Renal cortex interstitium (tissue), 11 donors: ENCODE data around the gene SORL1. TPM values are rescaled to one million over a fixed set of nuclear protein-coding genes. Genes with fewer than 3 reads are reported as not detected.
"Not testable (repeated sequence)": the region's sequence is repeated elsewhere in the genome, so short reads cannot be mapped to it uniquely, and the experiment has no call there.

ENCODE experiments used
- DNase-seq, 11 donors: peaks; one replicate each; pipeline ENCODE4 v3.0.0-alpha.2; 2013; ENCODE audit warnings: low read depth in 9 of 11, low spot score in 4 of 11; ENCODE audit errors: extremely low read depth in 1 of 11
- polyA plus RNA-seq, 3 donors: library from polyadenylated mRNA; unstranded; fragments of 120-200 nt; gene quantifications; one replicate each; pipeline ENCODE4 v1.2.1, GENCODE V29; 2013; ENCODE audit not compliant: insufficient read length in 3 of 3

The SORL1 gene
- polyA plus RNA-seq, 3 donors, result 32.2 to 40.0 (median 34.1) TPM

DNA sequence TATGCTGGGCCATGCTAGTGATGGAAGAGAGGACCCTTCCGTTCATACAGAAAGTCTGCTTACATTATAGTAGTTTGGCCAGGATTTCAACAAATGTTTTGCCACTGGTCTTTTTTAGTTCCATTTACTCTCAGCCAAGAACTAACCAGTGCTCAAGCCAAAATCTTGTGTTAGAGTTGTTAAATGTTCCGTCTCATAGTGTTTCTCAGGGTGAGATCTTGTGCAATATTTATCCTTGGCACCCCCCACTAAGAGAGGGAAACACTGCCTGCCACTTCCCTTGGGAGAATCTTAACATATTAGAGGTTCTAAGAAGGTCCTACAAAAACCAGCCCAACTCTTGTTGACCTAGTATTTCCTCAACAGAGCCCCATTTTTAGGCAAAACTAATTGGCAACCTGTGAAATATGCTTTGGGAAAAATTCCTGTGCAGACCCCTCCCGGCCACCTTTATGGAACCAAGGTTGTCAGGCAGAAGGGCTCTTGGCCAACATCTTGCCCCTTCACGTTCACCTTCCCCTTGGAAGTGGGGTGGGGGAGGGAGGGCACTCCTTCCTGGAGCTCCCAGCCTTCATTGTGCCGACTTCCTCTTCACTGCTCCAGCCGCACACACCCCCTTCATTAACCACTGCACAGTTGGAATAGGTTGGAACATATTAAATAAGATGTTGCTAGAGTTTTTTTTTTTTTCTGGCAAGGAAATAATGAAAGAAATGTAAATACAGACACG is 173.8 kb downstream of the SORL1 start:
- DNase-seq, result no peak

DNA sequence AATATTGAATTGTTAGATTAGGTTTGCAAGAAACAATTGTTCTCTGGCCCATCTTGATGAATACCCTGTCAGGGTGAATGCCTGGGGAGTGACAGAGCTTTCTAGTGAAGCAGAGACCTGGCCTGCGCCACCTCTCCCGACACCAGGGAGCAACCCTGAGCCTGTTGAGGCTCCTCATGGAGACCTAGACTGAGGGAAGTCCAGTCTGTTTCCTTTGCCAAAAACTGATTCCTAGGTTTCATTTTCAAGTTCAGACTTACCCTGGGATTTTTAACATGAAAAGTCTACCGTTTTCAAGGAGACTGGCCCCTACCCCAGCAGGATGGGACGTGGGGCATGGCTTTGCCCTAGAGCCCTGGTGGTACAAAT is 174.4 kb downstream of the SORL1 start:
- DNase-seq, result no peak

DNA sequence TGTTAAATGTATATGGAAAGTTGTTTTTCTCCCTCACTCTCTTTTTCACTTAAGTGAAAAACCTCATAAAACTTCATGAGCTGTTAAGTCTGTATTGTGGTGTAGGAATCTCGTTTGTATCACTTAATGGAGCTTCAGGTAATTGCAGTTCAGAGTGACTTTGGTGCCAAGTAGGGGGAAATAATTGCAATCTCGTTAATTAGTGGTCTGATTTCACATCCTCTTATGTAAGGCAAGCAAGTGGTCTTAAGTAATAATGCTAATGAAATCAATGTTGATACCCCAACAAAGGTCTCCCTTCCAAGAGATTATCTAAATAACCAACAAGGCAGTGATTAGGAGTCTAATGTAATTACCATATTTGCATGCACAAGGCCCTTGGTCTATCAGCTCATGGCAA is 174.9 kb downstream of the SORL1 start:
- DNase-seq, result no peak

DNA sequence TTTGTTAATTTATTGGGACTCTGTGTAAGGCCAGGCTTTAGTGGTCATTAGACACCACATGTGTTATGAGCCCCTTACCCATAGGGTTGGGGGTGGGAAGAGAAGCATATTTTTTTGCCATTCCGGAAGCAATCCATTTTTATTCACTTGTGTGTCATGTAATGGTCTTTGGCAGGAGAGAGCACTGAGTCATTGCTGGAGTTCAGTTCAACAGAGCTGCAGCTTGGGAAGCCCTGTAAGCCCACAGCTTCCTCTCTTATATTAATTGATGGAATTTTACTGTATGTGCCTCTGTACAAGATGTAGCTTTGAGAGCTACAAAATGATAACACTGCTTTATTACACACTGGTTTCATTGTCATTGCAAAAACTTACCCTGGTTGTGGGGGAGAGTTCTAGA is 177.9 kb downstream of the SORL1 start:
- no peak for DNase-seq

DNA sequence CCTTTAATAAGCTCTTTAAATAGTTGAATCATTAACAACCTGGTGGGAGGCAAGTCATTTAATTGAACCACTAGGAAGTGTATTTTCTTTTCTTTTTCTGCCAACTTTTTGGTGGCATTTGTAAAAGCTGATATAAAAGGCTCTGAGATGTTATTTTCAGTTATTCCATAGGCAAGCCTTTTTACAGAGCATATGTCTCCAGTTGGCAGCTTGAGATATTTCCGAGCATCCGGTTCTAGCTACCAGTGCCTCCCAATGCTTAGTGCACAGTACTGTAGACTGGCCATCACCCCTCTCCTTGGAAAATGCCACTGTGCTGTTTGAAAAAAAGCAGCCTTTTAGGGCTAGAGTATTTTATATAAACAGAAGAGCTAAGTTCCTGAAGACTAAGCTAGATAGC is 179.3 kb downstream of the SORL1 start:
- no peak for DNase-seq

DNA sequence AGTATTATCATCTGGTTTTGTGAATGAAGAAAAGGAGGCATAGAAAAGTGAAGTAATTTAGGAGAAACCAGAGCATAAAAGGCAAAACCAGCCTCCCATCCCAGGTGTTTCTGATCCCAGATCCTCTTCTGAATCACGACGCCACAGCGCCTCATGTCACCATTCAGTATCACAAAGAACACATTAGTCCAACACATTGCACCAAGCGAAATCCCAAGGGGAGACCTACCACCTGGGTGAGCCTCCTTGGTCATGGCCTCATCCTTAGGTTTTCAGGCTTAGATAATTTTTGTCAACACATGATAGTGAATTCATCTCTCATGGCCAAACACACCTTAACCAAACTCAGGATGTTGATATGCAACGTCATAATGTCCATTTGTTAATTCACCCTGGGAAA is 182.2 kb downstream of the SORL1 start:
- no peak for DNase-seq

DNA sequence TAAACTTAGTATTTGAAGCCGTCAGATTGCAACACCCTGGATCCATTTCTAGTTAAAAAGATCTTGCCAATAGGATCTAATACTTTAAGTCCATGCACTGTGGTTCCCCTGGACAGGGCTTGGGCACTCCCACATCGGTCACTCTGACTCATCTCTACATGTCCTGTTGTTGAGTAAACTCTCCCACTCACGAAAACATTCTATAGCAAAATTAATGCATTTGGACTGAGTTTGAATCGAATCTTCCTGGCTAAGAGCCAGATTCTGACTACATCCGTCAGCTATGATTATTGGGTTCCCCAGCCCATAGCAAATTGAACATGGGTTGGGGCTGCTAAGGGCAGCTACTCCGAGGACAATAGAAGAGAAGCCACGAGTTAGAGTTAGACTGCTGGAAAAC is 182.8 kb downstream of the SORL1 start:
- DNase-seq, result no peak

DNA sequence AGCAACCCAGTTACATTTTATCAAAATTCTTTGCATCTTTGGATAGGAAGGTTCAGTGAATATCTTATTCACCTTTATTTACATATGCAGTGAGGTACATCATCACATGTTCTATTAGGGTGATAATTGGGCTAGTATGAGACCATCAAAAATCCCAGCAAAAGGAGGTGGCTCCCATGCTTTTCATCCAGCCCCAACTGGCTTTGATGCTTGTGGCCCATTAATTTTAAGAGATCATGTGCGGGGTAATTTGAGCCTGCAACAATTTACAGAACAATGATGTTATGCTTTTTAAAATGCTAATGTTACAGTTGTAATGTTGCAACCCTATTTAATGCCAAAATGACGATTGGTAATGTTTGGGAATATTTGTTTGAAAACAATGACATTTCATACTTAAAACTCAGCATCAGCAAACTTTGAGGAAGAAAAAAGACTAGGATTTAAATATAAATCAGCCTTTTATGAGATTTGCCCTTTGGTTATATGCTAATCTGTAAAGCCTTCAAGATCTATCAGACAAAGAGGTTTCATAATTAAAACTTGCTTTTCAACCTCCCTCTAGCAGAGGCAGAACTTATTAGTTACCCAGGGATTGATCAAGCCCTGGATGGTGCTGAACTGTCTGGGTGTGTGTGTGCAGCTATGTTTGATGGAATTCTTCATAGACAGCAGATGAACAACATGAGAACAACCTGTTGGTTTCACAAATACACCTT is 184.1 kb downstream of the SORL1 start:
- DNase-seq, result no peak

DNA sequence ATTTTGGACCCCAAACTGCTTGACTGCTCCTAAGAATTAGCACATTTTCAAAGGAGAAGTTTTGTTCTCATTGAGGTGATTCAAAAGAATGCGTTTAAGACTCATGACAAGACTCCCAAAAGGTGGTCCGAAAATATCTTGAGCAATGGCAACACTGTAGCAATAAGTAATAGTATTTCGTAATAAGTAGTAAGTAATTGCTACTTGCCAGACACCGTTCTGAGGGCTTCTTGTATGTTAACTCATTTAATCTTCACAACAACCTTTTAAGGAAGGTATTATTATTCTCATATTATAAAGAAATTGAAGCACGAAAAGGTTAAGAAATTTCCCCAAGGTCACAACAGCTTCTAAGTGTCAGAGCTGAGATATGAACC is 184.7 kb downstream of the SORL1 start:
- no peak for DNase-seq

DNA sequence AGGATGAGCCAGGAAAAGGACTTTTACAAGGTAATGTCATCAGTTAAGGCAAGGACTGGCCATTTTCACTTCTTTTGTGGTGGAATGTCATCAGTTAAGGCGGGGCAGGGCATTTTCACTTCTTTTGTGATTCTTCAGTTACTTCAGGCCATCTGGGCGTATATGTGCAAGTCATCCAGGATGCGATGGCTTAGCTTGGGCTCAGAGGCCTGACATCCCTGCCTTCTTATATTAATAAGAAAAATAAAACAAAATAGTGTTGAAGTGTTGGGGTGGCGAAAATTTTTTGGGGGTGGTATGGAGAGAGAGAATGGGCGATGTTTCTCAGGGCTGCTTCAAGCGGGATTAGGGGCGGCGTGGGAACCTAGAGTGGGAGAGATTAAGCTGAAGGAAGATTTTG is 185.5 kb downstream of the SORL1 start:
- DNase-seq, result not testable (repeated sequence)

DNA sequence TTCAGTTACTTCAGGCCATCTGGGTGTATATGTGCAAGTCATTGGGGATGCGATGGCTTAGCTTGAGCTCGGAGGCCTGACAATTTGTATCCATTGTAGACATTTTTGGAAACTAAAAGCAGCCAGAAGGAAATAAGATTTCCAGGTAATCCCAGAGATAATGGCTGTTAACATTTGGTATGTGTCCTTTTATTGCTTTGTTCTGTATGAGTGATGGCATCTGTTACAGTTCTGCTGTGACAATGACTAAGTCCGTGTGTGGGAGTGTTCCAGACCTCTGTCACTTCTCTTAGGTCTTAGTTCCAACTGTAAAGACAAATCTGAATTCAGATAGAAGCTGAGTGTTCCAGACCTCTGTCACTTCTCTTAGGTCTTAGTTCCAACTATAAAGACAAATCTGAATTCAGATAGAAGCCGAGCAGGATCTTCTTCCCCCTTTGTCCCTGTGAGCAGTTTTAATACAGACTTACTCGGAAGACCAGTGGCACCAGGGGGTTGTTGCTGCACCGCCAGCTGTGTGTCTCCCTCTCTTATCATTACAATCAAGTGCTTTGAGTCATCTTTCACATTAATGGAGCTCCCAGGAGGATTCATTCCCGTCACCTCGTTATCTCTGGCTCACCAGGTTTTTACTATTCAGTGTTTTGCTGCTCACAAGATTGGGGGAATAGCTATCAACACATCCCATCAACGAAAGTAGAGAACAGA is 191.5 kb downstream of the SORL1 start:
- no peak for DNase-seq

DNA sequence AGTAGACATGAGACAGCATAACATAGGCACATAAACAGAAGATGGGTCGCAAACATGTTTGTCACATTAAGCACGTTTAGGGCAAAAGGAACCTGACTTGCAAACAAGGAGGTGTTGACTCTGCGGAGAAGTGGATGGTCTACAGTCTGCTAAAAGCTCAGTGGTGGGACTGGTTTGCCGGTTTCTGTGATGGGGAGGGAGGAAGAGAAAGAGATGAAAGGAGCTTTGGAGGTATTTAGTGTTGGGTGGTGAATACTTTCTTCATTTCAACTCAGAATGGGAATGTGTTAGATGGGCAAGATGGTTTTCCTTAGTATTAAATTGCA is 192.0 kb downstream of the SORL1 start:
- no peak for DNase-seq

DNA sequence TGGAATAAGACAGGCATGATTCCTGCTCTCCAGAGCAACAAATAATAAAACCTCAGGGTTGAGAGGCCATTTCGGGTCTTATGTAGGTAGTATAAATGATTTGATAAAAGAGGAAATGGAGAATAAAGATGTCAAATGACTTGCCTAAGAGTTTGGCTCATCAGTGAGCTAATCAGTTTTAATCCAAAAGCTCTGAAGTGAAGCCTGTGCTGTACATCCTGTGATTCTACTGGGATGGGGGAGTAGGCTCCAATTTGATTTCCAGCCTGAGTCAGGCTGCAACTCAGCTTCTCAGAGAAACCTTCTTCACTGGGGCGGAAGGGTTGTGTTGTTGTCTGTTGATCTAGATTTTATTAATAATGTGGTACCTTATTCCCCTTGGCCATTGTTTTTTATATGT is 192.9 kb downstream of the SORL1 start:
- DNase-seq, result no peak

DNA sequence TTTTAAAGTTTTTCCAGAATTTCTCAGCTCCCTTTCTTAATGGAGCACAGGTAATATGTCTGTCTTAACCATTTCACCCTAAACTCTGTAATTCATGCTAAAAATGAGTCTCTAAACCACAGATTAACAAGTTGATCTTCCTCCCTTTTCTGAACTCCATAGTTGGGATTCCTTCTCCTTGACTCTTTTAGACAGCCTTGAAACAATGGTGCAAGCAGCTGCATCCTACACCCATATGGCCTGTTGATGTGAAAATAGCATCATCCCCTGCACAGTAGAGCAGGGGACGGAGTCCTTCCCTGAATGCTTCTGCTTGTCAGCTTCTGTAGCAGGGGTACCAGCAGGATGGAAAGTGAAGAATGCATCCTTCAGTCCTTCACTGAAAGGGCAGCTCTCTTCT is 193.5 kb downstream of the SORL1 start:
- no peak for DNase-seq

DNA sequence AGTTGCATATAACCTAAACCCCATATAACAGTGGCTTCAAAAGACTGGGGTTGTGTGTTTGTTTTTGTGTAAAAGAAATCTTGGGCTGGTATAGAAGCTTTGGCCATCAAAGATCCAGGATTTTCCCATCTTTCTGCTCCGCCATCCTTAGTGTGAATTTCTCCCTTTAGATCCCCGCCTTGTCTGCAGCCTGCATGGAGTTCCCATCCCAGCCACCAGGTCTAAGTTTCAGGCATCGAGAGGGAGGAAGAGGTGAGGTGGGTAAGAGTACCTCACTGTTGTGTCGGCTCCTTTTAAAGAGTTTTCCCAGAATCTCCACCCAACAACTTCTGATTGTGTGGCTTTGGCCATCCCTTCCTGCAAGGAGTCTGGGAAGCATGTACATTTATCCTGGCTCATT is 196.2 kb downstream of the SORL1 start:
- no peak for DNase-seq

DNA sequence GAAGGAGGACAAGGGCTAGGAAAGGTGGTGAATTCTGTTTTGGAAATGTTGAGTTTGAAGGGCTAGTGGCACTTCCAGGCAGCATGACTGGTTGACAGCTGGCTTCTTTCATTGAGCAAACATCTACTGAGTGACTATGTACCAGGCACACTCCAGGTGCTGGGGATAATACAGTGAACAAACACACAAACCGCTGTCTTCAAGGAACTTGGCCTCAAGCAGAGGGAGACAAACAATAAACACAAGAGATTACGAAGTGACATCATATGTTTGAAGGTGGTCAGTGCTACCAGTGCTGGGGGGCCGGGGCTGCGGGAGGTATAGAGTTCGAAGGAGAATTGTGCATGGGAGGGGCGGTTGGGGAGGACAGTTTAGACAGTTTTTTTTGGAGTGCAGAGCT is 197.7 kb downstream of the SORL1 start:
- DNase-seq, result no peak

DNA sequence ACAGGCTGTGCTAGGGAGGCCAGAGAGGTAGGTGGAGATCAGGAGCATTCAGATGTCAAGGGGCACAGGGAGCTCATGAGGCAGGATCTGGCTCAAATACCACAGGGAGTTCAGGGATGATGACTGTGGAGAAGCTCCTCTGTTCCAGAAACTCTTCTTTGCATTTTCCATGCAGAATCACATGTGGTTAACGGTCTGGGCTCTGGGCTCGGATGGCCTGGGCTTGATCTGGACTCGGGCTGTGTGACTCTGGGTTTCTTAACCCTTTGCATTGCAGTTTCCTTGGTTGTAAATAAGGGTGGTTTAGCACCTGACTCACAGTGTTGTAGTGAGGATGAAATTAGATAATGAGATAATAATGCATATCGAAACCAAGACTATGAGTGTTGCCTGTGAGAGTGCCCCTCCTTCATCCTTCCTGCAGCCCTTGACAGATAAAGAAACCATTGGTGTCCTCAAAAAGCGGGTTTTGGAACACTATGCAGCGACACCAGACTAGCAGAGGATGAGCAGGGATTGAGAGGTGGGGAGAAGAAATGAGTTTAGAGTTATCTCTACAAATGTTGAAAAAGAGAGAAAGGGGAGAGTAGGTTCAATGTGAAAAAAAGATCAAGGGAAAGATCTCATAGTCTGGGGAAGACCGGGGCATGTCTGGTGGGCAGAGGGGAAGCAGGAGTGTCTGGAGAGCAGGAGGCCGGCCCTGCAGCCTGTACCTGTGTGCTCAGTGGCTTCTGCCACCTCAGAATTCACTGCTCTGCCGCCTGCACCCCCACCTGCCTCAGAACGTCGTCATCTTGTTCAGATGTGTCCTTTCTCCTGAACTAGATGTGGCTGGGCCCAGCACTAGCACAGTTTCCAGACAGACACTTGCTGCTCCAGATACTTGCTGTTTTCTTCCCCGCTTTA is 198.5 kb downstream of the SORL1 start:
- DNase-seq, result no peak

DNA sequence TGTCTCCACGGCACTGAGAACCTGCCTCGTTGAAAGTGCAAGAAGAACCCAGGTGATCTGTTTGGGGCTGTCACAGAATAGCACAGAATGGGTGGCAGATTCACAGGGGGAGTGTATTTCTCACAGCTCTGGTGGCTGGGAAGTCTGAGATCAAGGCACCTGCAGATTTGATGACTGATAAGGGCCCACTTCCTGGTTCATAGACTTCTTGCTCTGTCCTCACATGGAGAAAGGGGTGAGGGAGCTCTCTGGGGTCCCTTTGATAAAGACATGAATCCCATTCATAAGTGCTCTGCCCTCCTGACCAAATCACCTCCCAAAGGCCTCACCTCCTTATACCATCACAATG is 199.1 kb downstream of the SORL1 start:
- no peak for DNase-seq

DNA sequence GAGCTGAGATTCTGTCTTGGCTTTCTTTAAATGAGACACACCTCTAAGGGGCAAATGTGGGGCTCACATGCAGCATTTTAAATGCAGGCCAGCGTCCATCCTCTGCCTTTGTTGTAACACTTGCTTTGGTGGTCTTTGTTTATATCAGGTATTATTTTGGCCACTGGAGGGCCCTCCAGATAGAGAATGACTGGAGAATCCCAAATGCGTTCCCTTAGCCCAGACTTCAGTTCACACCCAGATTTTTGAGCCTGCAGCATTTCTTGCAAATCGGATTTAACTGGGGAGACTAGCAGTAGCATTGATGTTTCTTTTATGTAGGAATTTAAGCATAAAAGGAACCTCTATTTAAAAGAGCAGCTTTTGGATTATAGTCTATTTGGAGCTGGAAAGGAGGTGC is 200.9 kb downstream of the SORL1 start:
- DNase-seq, result peak in 1 of 11 donors; percentile 65
